Measurements from ENCODE around the gene MYRFL.
"Not testable (repeated sequence)": the region's sequence is repeated elsewhere in the genome, so short reads cannot be mapped to it uniquely, and the experiment has no call there.

The MYRFL gene

DNA sequence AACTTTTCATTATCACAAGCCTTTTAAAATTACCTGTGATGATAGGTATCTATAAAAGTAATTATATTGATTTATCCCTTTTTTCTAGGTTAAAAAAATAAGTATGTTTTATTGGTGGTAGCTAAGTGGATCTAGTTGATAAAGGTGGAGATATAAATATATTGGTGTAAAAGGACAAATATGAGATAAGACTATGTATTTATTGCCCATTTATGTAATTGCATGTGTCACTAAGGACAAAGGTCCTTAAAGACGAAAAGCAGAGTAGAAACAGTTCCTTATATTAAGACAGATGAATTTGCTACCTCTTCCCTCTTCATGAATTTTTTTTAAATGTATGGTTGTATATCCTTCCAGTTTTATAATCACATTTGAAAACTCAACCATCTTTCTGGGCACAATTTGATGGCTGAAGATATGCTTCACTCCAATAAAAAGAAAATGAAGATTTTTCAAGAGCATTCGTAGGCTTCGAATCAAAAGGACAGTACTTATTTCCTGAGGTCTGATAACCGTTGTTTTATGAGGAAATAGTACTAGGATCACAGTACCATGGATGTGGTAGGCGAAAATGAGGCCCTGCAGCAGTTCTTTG, at the start of gene MYRFL:
TSS of gene MYRFL (plus strand) at position 262 of the 595 bp plus-strand sequence. CDS start at position 553, 291 bp downstream.
- no peak for DNase-seq (ENCODE audit: low read depth)

GRCh38 chr12:69779928-69780327, 45.1 kb upstream of the MYRFL start:
- DNase-seq (ENCODE audit: low read depth): no peak

GRCh38 chr12:69783365-69783764, 41.7 kb upstream of the MYRFL start:
- no peak for DNase-seq (ENCODE audit: low read depth)

DNA sequence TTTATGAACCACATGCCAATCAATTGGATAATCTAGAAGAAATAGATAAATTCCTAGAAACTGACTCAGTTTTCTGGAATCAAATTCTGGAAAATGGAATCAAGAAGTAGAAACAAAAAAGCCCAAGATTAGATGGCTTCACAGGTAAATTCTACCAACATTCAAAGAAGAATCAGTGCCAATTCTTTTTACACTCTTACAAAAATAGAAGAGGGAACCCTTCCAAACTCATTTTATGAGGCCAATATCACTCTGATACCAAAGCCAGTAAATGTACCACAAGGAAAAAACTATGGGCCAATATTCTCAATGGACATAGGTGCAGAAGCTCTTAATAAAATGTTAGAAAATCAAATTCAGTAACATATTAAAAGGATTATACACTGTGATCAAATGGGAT, 35.7 kb upstream of the MYRFL start:
- no peak for DNase-seq (ENCODE audit: low read depth)

GRCh38 chr12:69792533-69792932, 32.5 kb upstream of the MYRFL start:
- no peak for DNase-seq (ENCODE audit: low read depth)

DNA sequence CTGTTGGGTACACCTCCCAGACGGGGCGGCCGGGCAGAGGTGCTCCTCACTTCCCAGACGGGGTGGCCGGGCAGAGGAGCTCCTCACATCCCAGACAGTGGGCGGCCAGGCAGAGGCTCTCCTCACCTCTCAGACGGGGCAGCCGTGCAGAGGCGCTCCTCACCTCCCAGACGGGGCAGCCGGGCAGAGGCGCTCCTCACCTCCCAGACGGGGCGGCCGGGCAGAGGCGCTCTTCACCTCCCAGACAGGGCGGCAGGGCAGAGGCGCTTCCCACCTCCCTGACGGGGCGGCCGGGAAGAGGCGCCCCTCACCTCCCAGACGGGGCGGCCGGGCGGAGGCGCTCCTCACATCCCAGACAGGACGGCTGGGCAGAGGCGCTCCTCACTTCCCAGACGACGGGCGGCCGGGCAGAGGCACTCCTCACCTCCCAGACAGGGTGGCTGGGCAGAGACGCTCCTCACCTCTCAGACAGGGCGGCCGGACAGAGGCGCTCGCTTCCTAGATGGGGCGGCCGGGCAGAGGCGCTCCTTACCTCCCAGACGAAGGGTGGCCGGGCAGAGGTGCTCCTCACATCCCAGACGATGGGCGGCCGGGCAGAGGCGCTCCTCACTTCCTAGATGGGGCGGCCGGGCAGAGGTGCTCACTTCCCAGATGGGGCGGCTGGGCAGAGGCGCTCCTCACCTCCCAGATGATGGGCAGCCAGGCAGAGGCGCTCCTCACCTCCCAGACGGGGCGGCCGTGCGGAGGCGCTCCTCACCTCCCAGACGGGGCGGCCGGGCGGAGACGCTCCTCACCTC, 17.7 kb upstream of the MYRFL start:
- not testable (repeated sequence) for DNase-seq (ENCODE audit: low read depth)

- DNase-seq (ENCODE audit: low read depth): no peak
These were observed 14.0 kb upstream of the MYRFL start for GRCh38 chr12:69810870-69811498.

DNA sequence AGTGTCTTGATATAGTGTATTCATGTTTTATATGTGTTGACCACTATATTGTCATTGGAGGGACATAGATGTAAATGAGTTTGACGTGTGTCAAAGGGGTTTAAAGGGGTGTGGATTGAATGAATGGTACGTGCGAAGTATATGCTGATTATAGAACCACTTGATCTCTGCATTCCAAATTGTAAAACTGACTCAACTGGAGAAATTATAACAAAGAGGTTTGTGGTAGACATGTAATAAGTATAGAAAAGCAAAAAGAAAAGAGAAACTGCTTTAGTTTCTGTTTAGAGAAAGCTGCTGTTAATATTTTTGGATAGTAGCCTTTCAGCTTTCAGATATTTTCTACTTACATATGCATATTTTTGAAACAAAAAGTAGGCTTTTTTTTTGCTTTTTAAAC, 8.9 kb upstream of the MYRFL start:
- DNase-seq (ENCODE audit: low read depth): no peak

- no peak for DNase-seq (ENCODE audit: low read depth)
These were observed 4.0 kb upstream of the MYRFL start for GRCh38 chr12:69821032-69821455.

DNA sequence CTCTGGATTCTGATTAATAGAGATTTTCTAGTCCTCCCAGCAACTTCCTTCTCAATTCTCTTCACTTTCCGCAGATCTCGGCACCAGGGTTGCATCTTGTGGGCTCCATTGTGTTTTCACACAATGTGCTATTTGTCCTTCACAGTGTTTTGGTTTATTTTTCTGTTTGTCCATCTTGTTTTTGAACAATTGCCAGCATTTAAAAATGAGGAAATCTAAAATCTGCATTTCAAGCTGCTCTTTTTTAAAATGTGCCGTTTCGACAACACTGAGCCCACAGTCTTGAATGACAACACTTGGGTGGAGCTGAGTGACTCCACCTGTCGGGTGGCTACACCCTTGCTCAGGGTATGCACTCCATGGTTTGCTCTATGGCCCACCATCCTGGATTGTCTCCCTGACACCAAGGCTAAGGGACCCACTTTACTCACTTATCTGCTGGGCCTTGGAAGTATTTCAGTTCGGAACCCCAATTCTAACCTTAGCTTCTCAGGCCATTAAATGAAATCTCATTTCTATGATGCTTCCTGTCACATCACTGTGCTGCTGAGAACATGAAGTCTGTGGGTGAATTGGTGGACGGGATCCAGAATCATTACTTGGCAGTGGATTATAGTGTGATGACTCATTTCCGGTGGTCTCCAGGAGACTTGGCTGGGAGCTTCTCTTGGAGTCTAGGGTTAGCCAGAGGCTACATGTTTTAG, 3.4 kb upstream of the MYRFL start:
- DNase-seq (ENCODE audit: low read depth): no peak

- DNase-seq (ENCODE audit: low read depth): no peak
These were observed 2.7 kb upstream of the MYRFL start for GRCh38 chr12:69822201-69822860.

GRCh38 chr12:69824028-69824427, 999 bp upstream of the MYRFL start:
- DNase-seq (ENCODE audit: low read depth): no peak

DNA sequence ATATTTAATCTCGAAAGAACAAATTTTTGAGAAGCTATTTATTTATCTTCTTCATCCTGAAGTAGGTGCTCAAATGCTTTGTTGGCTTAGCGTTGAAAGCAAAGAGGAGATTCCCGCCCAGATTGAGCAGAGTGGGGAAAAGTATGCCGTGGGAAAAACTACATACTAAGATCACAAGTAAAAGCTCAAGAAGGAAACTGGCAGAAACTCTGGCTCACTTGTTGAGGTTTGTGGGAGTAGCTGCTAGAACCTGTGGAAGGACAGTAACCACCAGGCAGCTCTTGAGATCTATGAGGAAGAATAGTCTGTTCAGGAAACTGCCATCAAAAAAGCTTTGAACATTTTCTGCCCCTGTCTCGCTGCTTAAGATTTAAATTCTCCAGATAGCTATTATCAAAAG, 3.9 kb downstream of the MYRFL start:
- no peak for DNase-seq (ENCODE audit: low read depth)

DNA sequence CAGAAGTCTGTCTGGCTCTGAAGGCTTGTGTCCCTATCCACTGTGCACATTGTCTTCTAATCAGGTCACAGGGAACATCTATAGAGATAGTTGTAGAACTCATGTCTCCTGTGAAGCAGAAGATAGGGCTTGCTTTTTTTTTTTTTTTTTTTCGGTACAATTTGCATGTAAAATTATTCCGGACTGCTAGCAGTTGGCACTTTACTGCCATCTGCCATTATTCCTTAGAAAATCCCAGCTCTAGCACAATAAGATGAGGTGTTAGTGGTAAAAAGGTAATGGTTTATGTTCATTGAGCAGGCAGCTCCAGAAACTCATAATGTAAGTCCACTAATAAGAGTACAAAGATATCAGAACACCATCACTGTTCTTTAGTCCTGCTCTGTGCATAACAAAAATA, 8.7 kb downstream of the MYRFL start:
- no peak for DNase-seq (ENCODE audit: low read depth)

- DNase-seq (ENCODE audit: low read depth): no peak
These were observed 9.1 kb downstream of the MYRFL start for GRCh38 chr12:69834147-69834546.

- DNase-seq (ENCODE audit: low read depth): no peak
These were observed 9.5 kb downstream of the MYRFL start for GRCh38 chr12:69834576-69834975.

DNA sequence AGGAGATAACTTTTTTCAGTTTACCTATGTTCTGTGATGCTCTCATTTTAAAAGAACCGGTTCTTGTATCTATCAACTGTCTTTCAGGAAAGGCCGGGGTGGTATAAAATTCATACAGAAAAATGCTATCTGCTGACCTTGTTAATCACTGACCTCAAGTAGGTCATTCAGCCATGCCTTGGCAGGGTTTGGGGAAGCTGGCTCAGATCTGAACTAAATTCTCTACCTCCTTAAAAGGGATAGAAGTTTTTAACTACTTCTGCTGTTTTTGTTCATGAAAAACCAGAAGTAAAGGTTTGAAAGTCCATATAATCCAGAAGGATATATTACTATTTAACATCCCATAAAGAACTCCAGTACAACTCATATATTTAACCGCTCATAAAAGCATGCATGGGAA, 10.1 kb downstream of the MYRFL start:
- DNase-seq (ENCODE audit: low read depth): no peak

DNA sequence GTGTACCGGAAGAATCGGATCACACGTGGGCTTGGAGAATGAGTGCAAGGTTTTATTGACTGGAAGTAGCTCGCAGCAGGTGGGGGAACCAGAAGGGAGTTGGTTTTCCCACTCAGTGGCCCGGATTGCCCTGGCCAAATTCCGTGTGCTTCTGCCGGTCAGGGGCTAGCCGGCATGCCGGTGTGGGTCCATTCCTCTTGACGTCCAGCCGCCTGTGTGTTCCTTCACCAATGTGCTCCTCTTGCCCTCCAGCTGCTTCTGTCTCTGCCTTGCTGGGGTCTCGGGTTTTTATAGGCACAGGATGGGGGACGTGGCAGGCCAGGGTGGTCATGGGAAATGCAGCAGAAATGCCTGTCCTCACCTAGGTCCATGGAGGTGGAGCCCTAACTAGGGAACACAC, 11.0 kb downstream of the MYRFL start:
- DNase-seq (ENCODE audit: low read depth): no peak

GRCh38 chr12:69837191-69837590, 12.2 kb downstream of the MYRFL start:
- no peak for DNase-seq (ENCODE audit: low read depth)

DNA sequence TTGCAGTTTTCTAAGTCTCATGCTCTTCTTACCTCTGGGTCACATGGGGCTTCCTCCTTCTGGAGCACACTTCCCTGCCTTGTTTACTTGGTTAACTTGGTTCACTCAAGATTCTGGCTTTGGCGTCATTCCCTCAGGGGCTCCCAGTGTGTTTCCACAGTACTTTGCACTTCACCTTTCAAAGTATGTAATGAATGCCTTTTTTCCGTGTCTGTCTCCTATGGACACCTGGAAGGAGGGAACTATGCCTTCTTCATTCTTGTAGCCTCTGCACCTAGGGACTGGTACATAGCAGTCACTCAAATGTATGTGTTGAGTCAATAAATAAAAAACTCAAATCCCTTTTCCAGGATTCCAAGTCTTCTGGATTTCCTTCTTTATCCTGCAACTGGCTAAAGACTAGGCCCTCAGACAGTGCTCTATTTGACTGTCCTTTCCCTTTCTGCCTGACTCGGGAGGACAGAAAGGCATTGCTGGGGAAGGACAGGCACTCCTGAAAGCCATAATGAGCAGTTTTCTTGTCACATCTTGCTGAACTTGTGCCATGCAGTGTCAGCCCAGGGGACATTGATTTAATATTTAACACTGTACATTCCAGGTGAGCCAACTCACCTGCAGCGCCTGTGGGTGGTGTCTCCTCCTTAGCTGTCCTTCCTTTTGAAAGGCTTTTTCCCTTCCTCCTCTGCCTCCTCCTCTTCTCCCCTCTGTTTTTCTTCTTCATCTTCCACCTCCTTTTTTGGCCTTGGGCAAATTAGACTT, 12.8 kb downstream of the MYRFL start:
- no peak for DNase-seq (ENCODE audit: low read depth)

GRCh38 chr12:69840727-69841126, 15.7 kb downstream of the MYRFL start:
- no peak for DNase-seq (ENCODE audit: low read depth)

Data from stimulated activated CD8-positive, alpha-beta memory T cell treated with anti-CD3 and anti-CD28 coated beads, Interleukin-15, amount 100 ng/mL, for 1 hour (primary cell).